SH-SY5Y (cell line): Measurements from ENCODE around the gene PMAIP1.

Experiments
- GATA2 ChIP-seq: IDR thresholded peaks from 2 replicates; pipeline ENCODE4 v1.6.1; 2011; ENCODE audit warnings: mild to moderate bottlenecking, low read depth, low read length
- GATA3 ChIP-seq: IDR thresholded peaks from 2 replicates; pipeline ENCODE4 v1.6.1; 2011; ENCODE audit warnings: low read depth, mild to moderate bottlenecking, low read length, moderate library complexity

- TF ChIP-seq GATA2: no peak
- TF ChIP-seq GATA3: no peak
Measured at GRCh38 chr18:59904011-59904601, 4.3 kb downstream of the PMAIP1 start.
